ENCODE results near the gene FTO. TPM values are rescaled to one million over a fixed set of nuclear protein-coding genes. Genes with fewer than 3 reads are reported as not detected.

FTO gene
- polyA plus RNA-seq, 1 donor, result 55.1 TPM

DNA sequence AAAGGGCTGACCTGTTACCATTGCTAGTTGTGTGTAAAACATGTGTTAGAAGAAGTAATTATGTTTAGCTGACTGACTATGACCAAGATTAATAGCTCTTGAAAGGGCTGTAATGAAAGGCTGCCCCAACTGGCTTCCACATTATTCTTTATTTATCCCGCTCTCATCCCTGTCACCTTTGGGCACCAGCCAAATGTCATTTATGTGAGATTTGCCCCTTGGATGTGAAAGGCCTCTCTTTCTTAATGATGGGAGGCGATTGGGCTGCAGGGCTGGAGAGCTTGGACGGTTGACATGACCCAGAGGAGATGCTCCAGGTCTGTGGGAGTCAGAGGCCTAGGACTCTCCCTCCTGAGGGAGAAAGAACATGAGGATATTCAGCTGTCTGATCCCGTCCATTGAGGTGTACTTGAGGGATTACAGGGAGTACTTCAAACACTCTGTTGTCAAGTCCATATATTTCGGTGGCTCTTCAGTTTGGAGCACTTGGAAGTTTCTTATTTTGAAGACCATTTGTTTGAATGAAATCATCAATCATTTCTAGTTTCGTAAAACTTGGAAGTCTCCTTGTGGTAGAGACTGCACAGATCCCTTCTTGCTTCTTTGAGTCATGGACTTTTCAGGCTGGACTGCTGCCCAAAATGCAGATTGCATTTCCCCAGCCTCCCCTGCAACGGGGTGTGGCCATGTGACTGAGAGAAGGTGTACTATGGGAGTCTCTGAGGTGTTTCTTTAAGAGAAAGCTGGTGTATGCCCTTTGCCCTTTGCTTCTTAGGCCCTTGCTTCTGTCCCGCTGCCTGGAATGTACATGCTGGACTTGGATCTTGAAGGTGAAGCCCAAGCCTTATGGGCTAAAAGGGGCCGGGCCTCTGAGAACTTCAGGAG, 51.3 kb downstream of the FTO start:
- no peak for DNase-seq

DNA sequence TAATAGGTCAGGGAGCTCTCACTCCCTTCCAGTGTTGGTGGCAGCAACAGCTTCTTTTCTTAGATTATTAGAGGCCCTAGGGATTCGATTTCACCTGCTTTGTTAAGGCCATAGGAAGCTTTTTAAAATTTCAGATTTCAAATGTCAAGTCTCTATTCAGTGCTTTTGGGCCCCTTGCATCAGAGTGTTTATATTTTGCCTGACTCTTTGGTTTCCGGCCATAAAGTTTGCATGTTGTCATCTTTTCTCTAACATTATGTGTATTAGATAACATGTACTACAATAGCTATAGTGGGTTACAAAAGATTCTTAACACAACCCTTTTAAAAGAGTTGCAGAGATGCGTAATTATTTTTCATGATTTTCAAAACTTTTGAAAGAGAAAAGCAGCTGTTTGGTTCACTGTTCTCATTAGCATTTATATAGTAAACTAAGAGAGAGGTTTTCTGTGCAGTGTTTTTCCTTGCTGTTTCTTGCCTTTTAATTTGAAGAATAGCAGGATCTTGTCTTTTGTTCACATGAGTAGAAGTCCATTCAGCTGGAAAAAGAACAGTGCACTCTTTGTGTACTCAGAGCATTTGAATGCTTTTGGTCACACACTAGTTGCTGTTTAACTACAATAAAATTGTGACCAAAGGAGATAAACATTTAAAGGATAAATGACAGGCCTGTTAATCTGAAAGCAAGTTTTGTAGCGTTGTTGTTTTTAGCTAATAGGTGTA, 52.5 kb downstream of the FTO start:
- no peak for DNase-seq

DNA sequence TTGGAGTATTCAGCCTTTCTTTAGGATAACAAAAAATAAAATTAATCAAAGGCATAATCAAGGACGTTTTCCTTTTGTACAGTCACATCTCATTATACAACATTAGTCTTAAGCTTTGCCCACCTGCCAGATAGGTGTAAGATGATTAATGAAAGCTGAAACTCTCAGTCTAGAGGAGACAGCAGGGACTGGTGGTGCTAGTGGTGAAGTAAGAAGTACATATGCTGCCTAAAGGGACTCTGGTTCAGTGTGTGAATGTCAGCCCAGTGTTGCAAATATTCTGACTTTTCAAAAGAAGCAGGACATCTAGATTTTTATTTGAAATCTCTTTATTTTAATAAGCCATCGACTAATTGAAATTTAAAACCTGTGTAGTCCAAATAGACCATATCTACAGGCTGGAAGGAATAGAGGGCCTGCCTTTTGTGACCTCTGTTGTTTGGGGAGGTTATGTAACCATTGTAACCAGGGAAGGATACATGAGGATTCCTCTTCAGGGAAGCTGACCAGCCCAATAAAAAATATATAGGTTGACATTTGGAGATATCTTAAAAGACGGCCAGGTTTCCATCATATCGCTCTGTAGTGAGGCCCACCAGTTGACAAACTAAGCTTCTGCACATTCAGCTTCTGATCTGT, 54.1 kb downstream of the FTO start:
- no peak for DNase-seq

DNA sequence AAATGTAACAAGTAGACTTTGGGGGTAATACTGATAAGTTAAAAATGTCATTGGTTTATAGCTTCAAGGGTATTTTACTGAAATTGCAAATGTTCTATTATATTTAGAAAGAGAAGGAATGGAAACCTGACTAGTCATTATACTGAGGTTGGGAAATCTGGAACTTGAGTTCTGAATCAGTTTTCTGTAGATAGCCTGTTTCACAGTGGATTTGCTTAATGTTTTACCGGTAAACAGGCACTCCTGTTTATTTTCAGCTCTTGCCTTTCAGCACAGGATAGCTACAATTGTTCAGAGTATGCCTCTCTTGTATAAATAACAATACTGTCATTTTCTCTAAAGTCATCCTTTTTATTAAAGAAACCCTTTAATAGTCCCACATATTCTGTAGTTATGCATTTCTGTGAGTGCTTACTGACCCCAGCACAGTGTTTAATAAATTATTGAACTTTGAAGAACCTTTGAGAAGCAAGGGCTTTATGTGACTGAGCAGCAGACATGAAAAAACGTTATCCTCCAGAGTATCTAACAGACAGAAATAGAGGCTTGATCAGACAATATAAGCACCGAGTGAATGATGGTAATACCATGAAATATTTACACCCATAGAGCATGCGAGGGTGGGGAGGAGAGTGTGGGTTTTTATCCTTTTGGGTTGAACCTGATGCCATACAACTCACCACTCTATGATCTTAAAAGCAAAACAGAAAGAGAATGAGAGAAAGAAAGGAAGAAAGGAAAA, 58.2 kb downstream of the FTO start:
- DNase-seq, result no peak

DNA sequence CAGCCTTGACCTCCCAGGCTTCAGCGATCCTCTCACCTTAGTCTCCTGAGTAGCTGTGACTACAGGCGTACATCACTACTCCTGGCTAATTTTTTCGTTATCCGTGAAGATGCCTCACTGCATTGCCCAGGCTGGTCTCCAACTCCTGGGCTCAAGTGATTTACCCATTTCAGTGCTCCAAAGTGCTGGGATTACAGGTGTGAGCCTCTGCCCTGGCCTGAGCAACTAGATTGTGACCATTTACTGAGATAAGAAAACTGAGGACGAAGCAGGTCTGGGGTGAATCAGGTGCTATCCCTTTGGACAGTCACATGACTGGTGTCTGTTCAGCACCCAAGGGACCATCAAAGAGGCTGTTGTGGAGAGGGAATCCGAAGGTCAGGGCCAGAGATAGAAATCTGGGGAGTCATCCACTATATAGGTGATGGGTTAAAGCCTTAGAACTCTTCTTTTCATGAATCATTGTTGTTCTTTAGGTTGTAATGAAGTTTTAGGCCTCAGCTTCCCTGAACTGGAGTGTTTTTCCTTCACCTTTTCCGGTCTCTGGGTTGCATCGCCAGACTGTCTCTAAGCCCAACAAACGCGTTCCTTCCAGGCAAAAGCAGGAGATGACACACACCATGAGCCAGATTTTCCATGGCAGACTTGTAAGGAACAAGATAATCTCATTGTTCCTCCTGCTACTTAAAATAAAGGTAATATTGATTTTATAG, 62.5 kb downstream of the FTO start:
- no peak for DNase-seq

DNA sequence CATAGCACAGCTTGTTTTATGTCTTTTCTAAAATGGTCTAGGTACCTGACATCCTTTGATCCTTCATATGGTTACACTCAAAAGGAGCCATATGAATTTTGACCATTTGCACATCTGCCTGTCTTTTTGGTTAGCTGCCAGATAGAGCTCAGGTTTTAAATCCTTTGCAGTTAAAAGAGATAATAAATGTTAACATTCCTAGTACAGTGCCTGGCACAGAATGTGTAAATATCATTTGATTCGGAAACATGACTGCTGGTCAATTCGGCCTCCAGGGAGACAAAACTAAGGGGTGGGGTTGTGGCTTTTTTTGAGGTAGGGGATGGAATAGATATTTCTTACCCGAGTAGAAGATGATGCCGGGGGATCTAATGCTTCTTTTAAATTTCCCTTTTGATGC, 64.2 kb downstream of the FTO start:
- DNase-seq, result no peak

DNA sequence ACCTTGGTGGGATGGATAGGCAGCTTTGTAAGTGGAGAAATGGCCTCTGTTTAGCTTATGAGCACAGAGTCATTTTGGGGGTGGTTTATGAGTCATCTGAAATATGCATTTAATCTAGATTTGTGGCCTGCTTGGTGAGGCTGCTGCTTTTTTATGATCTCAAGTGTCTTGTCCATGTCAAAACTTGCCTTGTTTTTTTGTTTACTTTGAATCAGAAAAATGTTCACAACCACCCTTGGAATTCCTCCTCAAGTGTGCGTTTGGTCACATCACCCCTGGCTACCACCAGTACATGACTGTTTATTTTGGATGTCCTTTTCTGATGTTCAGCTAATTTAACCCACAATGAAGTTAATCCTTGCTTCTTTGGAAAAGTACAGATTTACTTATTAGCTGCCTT, 64.6 kb downstream of the FTO start:
- no peak for DNase-seq

DNA sequence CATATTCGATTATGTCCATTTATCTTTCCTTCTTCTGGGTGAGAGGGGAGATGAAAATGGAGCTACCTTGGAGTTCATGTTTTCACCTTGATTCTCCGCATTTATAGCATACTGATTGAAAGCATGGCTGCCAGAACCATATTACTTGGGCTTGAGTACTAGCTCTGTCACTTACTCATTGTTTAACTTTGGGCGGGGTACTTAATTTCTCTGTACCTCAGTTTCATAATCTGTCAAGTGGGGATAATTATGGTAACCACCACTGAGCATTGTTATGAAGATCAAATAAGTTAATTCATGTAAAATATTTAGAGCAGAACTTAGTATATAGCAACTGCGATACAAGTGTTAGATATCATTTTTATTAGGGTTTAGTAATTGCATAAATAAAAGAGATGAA, 65.2 kb downstream of the FTO start:
- no peak for DNase-seq

DNA sequence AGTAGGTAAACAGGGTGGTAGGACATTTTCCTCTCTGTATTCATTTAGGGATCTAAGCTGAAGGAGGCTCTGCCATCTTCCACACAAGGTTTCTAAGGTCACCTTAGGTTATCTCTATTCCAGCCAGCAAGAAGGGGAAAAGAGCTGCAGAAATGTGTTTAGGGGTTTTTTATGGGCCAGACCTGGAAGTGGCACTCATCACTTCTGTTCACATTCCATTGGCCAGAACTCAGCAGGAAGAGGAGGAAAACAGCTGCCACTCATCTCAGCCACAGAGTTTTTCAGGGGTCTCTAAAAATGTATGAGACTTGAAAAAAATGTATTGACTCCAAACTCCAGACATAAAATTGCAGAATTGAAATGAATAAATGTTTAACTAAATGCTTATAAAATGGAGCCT, 65.8 kb downstream of the FTO start:
- no peak for DNase-seq

DNA sequence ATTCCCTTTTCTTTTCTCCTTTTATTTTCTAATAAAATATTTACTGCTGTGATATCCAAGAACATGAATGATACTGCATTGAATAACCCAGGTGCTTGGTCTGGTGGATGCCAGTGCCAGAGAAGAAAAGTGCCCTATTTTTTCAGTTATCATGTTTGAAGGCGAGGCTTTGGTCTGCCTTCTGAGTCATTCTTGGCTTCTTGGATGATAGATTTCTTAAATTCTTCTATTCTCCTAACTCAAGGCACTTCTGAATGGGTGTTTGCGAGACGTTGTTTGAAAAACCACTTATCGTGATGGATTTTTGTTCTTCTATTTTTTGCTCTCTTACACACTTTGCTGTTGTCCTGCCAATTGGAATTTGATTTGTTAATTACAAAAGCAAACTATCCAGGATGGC, 66.7 kb downstream of the FTO start:
- no peak for DNase-seq

DNA sequence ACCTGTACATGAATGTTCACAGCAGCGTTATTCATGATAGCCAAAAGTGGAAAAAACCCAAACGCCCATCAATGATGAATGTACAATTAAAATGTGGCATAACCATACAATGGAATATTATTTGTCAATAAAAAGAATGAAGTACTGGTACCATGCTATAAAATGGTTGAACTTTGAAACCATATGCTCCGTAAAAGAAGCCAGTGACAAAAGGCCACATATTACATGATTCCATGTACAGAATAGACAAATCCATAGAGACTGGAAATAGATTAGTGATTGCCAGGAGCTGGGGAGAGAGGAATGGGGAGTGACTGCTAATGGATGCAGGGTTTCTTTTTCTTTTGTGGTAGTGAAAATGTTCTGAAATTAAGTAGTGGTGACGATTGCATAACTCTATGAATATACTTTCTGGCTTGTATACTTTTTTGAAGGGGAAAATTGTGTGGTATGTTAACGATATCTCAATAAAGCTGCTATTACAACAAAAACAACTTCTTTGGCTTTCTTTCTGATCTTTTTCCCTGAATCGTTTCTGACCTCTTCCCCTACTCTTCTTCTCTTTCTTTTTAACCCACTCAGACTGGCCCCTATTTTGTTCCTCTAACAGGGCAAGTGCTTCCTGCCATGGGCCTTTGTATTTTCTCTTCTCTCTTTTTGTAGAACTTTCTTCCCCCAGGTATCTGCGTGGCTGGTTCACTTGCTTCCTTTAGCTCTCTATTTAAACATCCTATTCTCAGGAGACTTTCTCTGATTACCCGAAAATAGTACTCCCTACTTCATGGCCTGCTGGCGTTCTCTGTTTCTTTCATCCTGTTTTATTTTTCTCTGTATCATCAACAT, 67.9 kb downstream of the FTO start:
- no peak for DNase-seq

DNA sequence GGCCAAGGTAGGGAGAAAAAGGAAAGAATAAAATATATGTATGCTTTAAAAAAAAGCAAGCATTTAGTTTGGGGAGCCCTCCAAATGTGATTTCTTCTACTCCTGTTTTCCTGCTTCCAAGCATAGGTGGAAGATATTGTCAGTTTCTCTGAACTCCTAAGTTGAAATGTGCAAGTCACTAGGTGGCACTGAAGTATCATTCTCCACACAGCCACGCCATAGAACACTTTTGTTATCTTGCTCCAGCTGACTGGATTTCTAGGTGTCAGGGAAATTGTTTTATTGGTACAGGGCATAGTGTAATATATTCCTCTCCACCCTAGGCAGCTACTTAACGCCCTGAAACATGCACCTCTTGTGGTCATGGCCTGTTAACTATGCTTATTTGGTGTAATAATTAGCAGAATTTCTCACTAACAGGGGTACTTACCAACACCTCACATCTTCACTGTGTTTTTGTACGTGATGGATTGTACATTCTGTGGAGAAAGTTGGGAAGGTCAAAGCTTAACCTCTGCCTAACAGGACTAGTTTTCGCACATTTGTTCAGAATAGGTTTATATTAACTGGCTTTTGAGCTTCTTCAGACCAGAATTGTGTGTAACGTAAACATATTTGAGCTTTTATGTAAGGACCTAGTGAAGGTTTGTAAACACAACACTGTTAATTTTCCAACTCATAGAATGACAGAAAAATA, 69.3 kb downstream of the FTO start:
- peak; percentile 46 for DNase-seq

DNA sequence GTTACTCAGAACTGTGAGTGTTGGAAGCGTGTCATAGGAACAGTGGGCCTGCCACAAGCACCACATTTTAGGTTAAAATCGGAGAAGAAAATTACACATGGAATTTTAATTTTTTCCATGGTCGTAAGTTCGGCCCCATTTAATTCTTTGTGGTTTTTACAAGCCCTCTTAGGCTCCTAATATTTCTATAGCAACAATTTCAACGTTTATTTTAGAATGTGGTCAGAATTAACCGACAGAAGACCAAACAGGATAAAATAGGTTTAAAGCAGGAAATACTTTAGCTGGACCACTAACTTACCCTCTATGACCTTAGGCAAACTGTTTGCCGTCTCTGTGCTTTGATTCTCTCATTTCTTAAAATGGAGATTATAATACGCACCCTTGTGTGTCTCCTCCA, 69.9 kb downstream of the FTO start:
- no peak for DNase-seq

DNA sequence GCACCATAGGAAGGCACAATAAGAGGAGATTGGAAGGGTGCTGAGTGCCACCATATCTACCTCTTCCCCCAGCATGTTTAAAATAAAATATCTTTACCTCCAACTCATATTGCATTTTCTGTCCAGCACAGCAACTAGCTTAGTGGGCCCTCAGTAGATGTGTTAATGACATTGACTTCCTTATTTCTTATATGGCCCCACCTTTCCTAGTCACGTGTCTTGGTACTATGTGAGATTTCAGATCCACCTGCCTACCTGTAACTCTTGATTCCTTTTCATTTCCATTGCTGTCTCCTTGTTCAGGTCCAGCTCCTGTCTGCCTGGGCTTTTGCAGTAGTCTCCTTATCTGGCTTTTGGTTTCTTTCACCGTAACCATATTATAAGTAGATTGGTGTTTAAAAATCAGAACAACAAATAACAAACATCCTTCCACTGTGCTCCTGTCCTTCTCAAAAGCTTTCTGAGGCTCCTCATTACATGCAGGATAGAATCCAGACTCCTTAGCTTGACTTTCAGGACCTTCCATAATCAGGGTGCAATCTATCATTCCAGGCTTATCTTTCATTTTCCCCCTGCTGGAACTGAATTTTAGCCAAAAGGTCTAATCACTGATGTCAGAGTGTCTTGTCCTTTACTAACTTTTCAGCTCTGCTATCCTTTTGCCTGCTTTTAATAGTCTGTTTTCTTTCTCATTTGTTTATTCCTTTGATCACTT, 71.3 kb downstream of the FTO start:
- no peak for DNase-seq

DNA sequence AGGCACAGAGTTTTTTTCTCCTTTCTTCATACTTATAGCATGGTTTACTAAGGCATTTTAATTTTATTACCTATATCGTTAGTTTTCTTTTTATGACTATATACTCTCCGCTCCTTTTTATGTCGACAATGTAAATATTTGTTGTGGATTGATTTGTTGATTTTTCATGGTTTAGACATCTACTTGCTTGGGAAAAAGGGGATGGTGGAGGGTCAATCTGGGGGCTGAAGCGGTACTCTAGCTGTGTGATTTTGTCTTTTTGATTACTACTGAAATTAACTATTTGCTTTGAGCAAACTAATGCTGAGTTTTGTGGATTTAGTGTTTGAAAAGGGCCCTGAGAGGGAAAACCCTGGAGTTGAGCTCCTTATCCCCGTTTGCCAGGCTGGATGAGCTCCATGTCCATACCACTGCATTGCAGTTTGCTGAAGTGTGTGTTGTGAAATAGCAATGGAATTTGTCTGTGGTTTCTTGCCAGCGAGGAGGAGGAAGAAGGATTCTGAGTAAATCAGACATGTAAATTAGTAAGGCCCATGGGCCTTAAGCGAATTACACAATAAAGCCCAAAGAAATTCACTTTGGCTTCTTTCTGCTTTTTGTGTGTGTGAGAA, 72.0 kb downstream of the FTO start:
- peak; percentile 29 for DNase-seq

DNA sequence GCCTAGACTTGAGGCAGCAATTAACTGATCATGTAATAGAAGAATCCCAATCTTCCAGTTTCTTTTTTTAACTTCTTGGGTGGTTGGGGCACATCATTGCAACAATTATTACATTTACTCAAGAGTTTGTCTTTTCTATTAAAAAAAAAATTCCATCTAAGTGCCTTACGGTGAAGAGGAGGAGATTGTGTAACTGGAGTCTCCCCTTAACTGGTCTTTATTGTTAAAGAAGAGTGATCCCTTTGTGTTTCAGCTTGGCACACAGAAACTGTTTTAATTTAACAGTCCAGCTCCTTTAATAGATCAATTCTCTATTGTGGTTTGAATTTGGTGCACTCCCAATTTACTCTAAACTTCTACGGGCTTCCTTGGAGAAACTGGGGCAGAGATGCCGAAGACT, 75.2 kb downstream of the FTO start:
- no peak for DNase-seq

DNA sequence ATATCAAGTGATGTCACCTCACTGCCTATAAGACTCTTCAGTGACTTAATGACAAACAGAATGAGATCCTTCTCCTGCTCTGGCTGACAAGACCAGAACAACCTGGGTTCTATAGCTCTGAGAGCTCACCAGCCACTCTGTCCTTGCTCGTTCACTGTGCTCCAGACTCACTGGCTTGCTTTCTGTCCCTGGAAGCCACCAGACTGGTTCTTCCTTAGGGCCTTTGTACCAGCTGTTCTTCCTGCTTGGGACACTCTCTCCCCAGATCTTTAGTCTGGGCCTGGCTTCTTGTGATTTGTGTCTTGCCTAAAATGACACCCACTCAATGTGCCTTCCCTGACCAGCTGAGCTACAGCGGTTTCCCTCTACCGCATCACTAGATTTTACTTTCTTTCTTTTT, 76.1 kb downstream of the FTO start:
- no peak for DNase-seq

DNA sequence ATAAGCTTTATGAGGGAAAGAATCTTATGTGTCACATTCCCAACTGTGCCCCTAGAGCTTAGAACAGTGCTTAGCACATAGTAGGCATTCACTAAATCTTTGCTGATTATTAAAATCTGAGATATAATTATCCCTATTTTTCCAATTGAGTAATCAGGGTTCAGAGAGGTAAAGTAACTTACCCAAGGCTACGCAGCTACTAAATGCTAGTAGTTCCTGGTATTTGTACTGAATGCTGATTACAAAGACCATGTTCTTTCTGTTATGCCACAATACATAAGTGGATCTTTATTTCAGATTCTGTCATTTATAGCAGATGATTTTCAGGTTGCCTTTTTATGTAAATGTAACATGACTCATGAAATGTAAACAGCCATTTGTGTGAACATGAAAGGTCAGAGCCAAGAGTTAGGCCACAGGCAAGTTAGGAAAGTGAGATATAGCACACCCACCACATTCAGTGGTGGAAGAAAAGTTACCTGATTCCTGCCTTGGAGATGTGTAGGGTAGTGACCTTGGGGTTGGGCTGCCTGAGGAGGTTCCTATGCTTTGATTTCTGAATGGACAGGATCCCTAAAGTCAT, 77.2 kb downstream of the FTO start:
- no peak for DNase-seq

DNA sequence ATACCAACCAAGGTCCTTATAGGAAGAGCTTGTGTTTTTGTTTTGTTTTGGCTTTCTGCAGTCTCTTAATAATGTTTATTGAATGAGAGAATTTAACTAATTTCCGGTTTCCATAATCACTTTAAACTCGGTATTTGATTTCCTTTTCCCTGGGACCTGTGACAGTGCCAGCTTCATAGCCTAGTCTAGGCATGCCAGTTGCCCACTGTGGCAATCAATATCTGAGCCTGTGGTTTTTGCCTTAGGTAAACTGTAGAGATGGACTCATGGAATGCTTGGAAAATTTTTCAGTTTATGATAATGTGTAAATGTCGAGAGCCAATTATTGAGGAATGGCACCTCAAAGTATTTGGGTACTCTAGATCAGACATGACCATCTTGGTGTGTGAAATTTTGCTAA, 78.2 kb downstream of the FTO start:
- DNase-seq, result no peak
